HepG2 (cell line): Measurements from ENCODE around the gene DRAM1. TPM values are rescaled to one million over a fixed set of nuclear protein-coding genes. Genes with fewer than 3 reads are reported as not detected.
A peak's percentile ranks its signal among the peaks of the same experiment; 100 is the strongest.

Experiments
- AGO2 ChIP-seq: fragments of 200-400 bp; formaldehyde crosslinking; optimal IDR thresholded peaks from 2 replicates; pipeline ENCODE3; 2017; ENCODE audit warnings: mild to moderate bottlenecking, low read depth, low read length, moderate library complexity
- ARNTL ChIP-seq: sonication (generic); formaldehyde crosslinking; IDR thresholded peaks from 2 replicates; pipeline ENCODE4 v1.4.0; 2020; ENCODE audit warnings: mild to moderate bottlenecking, missing genetic modification reagents
- CBX1 ChIP-seq: IDR thresholded peaks from one replicate; pipeline ENCODE4 v1.6.1; 2016; ENCODE audit warnings: antibody characterized with exemption, low read depth
- CCAR2 ChIP-seq: fragments of 200-400 bp; formaldehyde crosslinking; optimal IDR thresholded peaks from 2 replicates; pipeline ENCODE3; 2018; ENCODE audit warnings: low read depth, mild to moderate bottlenecking, low read length, moderate library complexity
- ESRRA ChIP-seq: sonication (generic); formaldehyde crosslinking; IDR thresholded peaks from 2 replicates; pipeline ENCODE4 v1.5.1; 2020; ENCODE audit warnings: mild to moderate bottlenecking, low read depth, missing genetic modification reagents
- HES4 ChIP-seq: sonication (generic); formaldehyde crosslinking; IDR thresholded peaks from 2 replicates; pipeline ENCODE4 v1.9.0; 2021; ENCODE audit warnings: mild to moderate bottlenecking, missing genetic modification reagents, borderline replicate concordance
- JUNB ChIP-seq: sonication (generic); formaldehyde crosslinking; IDR thresholded peaks from 2 replicates; pipeline ENCODE4 v1.8.0; 2022; ENCODE audit warnings: missing genetic modification reagents, mild to moderate bottlenecking, borderline replicate concordance
- KLF13 ChIP-seq: sonication (generic); formaldehyde crosslinking; IDR thresholded peaks from 2 replicates; pipeline ENCODE4 v1.4.0; 2020; ENCODE audit warnings: mild to moderate bottlenecking, missing genetic modification reagents
- NFE2 ChIP-seq: sonication (generic); formaldehyde crosslinking; IDR thresholded peaks from 2 replicates; pipeline ENCODE4 v1.4.0; 2020; ENCODE audit warnings: missing genetic modification reagents
- POLR2AphosphoS5 ChIP-seq: IDR thresholded peaks from 2 replicates; pipeline ENCODE4 v1.6.1; 2012; ENCODE audit warnings: low read depth, low read length
- RAD21 ChIP-seq: fragments of 450-650 bp; formaldehyde crosslinking; IDR thresholded peaks from 2 replicates; pipeline ENCODE4 v1.5.0; 2020; ENCODE audit warnings: mild to moderate bottlenecking
- RORA ChIP-seq: sonication (generic); formaldehyde crosslinking; IDR thresholded peaks from 2 replicates; pipeline ENCODE4 v1.5.0; 2020; ENCODE audit warnings: mild to moderate bottlenecking, missing genetic modification reagents, moderate library complexity
- SIX4 ChIP-seq: sonication (generic); formaldehyde crosslinking; IDR thresholded peaks from 2 replicates; pipeline ENCODE4 v1.4.0; 2020; ENCODE audit warnings: missing genetic modification reagents
- TAF1 ChIP-seq: sonication (generic); formaldehyde crosslinking; IDR thresholded peaks from 2 replicates; pipeline ENCODE4 v1.4.0; 2020; ENCODE audit warnings: missing genetic modification reagents
- TAF15 ChIP-seq: fragments of 200-400 bp; formaldehyde crosslinking; IDR thresholded peaks from one replicate; pipeline ENCODE4 v1.6.1; 2018; ENCODE audit warnings: mild to moderate bottlenecking, low read depth, low read length; ENCODE audit not compliant: poor library complexity, severe bottlenecking
- ZBTB44 ChIP-seq: sonication (generic); formaldehyde crosslinking; IDR thresholded peaks from 2 replicates; pipeline ENCODE4 v1.4.0; 2020; ENCODE audit warnings: missing genetic modification reagents
- ZFP1 ChIP-seq: IDR thresholded peaks from 2 replicates; pipeline ENCODE4 v1.6.1; 2016
- ZNF10 ChIP-seq: sonication (generic); formaldehyde crosslinking; IDR thresholded peaks from 2 replicates; pipeline ENCODE4 v1.4.0; 2020; ENCODE audit warnings: mild to moderate bottlenecking, low read depth, missing genetic modification reagents, borderline replicate concordance
- ZNF160 ChIP-seq: sonication (generic); formaldehyde crosslinking; IDR thresholded peaks from 2 replicates; pipeline ENCODE4 v1.8.0; 2022; ENCODE audit warnings: mild to moderate bottlenecking, inconsistent platforms, missing genetic modification reagents
- ZNF180 ChIP-seq: sonication (generic); formaldehyde crosslinking; IDR thresholded peaks from 2 replicates; pipeline ENCODE4 v1.4.0; 2020; ENCODE audit warnings: low read depth, missing genetic modification reagents, borderline replicate concordance
- ZNF251 ChIP-seq: sonication (generic); formaldehyde crosslinking; IDR thresholded peaks from 2 replicates; pipeline ENCODE4 v1.9.0; 2021; ENCODE audit warnings: mild to moderate bottlenecking, missing genetic modification reagents
- ZNF331 ChIP-seq: sonication (generic); formaldehyde crosslinking; IDR thresholded peaks from 2 replicates; pipeline ENCODE4 v1.4.0; 2020; ENCODE audit warnings: missing genetic modification reagents
- ZNF367 ChIP-seq: sonication (generic); formaldehyde crosslinking; IDR thresholded peaks from 2 replicates; pipeline ENCODE4 v1.4.0; 2020; ENCODE audit warnings: missing genetic modification reagents, borderline replicate concordance
- ZNF501 ChIP-seq: sonication (generic); formaldehyde crosslinking; IDR thresholded peaks from 2 replicates; pipeline ENCODE4 v1.5.1; 2020; ENCODE audit warnings: mild to moderate bottlenecking, moderate library complexity, missing genetic modification reagents
- ZNF674 ChIP-seq: sonication (generic); formaldehyde crosslinking; IDR thresholded peaks from 2 replicates; pipeline ENCODE4 v1.5.0; 2020; ENCODE audit warnings: low read depth, mild to moderate bottlenecking, missing genetic modification reagents
- ZNF776 ChIP-seq: sonication (generic); formaldehyde crosslinking; IDR thresholded peaks from 2 replicates; pipeline ENCODE4 v1.4.0; 2020; ENCODE audit warnings: mild to moderate bottlenecking, missing genetic modification reagents
- polyA plus RNA-seq, 8 experiments: library from polyadenylated mRNA; depleted of rRNA in 3 of 8; stranded (reverse) in 7 of 8; unstranded in 1 of 8; fragments of >200 nt; fragmentation: Illumina TruSeq in 4 of 8; extraction: Trizol in 4 of 8; gene quantifications; 2 replicates each; pipeline versions ENCODE4 v1.2.1 to v1.2.3, GENCODE V29; 2011 to 2016; ENCODE audit warnings: low read depth in 4 of 8, missing spikeins in 1 of 8, mixed read lengths in 1 of 8; ENCODE audit not compliant: insufficient read depth in 1 of 8
- total RNA-seq, 5 experiments: library from RNA; depleted of rRNA; stranded (reverse); fragments of >200 nt; fragmentation: Illumina TruSeq; extraction: Trizol; gene quantifications; 2 replicates each; pipeline ENCODE4 v1.2.3, GENCODE V29; 2016; ENCODE audit warnings: low read depth in 1 of 5
- TF ChIP-seq, protein P1 (sequence below): sonication (generic); formaldehyde crosslinking; IDR thresholded peaks from 2 replicates; pipeline ENCODE4 v1.5.0; 2020; ENCODE audit warnings: missing genetic modification reagents
- TF ChIP-seq, protein P2 (sequence below): sonication (generic); formaldehyde crosslinking; IDR thresholded peaks from 2 replicates; pipeline ENCODE4 v1.5.0; 2020; ENCODE audit warnings: mild to moderate bottlenecking, missing genetic modification reagents

Gene DRAM1
- total and polyA plus RNA-seq, 2 of the 13 experiments (the other 11 are each of a cell fraction or from before 2014, with no cell fraction given): 20.9 to 32.6 TPM

DNA sequence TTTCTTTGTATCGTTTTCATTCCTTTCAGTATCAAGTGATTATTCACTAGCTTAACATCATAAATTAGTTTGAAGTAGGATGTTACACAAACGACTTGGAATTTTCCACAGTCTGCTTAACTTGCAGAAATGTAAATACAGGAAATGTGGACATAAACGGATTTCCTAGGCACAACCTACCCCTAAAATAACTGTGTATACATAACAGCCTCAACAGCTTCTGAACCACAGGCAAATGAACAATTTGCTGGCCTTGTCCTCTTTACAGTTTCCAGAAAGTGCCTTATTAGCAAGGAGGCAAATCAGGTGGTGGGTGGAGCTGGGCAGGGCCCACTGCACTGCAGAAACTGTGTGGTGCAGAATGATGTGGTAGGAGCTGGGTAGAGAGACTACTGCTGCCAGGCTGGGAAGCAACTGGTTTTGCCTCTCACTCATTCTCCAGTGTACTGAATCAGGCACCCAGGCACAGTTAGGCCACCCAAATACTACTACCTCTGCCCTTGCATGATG, 14.1 kb downstream of the DRAM1 start (continued):
- TF ChIP-seq NFE2 (no peak), RAD21 (CRISPR knock-in tag) (no peak), CBX1 (no peak), ZNF501 (no peak), ESRRA (CRISPR knock-in tag) (no peak), POLR2AphosphoS5 (no peak), RORA (0 out of 2 replicates have a peak, but pooled peaks have one; percentile 33), ZNF10 (no peak), ZNF367 (CRISPR knock-in tag) (no peak), ARNTL (CRISPR knock-in tag) (no peak; the same call in 1 of the 2 replicates), AGO2 (no peak), ZNF160 (CRISPR knock-in tag) (no peak), TAF1 (CRISPR knock-in tag) (peak; percentile 37; the same call in 1 of the 2 replicates), TAF15 (no peak), CCAR2 (no peak), ZBTB44 (CRISPR knock-in tag) (0 out of 2 replicates have a peak, but pooled peaks have one; percentile 25), HES4 (CRISPR knock-in tag) (no peak), ZNF674 (no peak), JUNB (CRISPR knock-in tag) (no peak; the same call in 1 of the 2 replicates), ZNF180 (no peak), SIX4 (no peak), ZNF251 (CRISPR knock-in tag) (no peak), ZFP1 (CRISPR knock-in tag) (no peak), ZNF331 (peak; percentile 76; the same call in 1 of the 2 replicates), KLF13 (CRISPR knock-in tag) (no peak), ZNF776 (CRISPR knock-in tag) (no peak)
- TF ChIP-seq, protein P1, sequence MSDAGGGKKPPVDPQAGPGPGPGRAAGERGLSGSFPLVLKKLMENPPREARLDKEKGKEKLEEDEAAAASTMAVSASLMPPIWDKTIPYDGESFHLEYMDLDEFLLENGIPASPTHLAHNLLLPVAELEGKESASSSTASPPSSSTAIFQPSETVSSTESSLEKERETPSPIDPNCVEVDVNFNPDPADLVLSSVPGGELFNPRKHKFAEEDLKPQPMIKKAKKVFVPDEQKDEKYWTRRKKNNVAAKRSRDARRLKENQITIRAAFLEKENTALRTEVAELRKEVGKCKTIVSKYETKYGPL (CRISPR knock-in tag): no peak
- TF ChIP-seq, protein P2, sequence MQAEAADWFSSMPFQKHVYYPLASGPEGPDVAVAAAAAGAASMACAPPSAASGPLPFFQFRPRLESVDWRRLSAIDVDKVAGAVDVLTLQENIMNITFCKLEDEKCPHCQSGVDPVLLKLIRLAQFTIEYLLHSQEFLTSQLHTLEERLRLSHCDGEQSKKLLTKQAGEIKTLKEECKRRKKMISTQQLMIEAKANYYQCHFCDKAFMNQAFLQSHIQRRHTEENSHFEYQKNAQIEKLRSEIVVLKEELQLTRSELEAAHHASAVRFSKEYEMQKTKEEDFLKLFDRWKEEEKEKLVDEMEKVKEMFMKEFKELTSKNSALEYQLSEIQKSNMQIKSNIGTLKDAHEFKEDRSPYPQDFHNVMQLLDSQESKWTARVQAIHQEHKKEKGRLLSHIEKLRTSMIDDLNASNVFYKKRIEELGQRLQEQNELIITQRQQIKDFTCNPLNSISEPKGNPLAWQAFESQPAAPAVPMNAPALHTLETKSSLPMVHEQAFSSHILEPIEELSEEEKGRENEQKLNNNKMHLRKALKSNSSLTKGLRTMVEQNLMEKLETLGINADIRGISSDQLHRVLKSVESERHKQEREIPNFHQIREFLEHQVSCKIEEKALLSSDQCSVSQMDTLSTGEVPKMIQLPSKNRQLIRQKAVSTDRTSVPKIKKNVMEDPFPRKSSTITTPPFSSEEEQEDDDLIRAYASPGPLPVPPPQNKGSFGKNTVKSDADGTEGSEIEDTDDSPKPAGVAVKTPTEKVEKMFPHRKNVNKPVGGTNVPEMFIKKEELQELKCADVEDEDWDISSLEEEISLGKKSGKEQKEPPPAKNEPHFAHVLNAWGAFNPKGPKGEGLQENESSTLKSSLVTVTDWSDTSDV (CRISPR knock-in tag): no peak
